Right lobe of liver (tissue), 4 donors: ENCODE measurements around the gene INS.

ENCODE experiments used
- CTCF ChIP-seq, 4 donors: fragments of 200-600 bp in 3 of 4; fragments of 450-650 bp in 1 of 4; IDR thresholded peaks; one replicate each; pipeline versions ENCODE4 v1.5.1 to v1.8.0; 2016 to 2022; ENCODE audit warnings: antibody characterized with exemption in 4 of 4, mild to moderate bottlenecking in 2 of 4
- POLR2A ChIP-seq: fragments of 450-650 bp; IDR thresholded peaks from one replicate; pipeline ENCODE4 v1.6.1; 2017; ENCODE audit warnings: antibody characterized with exemption, mild to moderate bottlenecking
- donor health status: DM: no; HTN: no; CAD: no.
- donor health status: DM: no; HTN: no; CAD: no.
- donor health status: DM: no; HTN: yes; CAD: no.

DNA sequence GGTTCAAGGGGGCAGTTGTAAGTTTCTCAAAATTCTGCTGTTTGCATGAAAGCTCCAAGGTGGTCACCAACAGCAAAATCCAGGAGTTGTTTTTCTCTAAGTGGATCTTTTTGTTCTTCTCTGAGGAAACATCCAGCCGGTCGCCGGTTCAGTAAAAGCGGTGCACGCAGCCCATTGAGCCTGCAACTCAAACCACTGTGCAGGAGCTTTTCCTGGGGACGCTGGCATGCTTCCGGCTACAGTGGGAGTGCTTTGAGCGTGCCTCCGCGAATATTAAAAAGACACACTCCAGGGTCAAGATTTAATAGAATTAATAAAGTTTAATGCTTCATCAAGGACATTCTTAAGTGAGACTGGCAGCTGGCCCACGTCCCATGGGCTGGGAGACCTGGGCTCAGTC lies 47.2 kb downstream of the INS start:
- TF ChIP-seq CTCF (IDR thresholded peaks at IDR 0.05) = no peak
- no peak for TF ChIP-seq POLR2A
